DND-41 (cell line): Measurements from ENCODE around the gene PTOV1.

Source experiments
- ATAC-seq: fragments of 200-7000 bp; cut with Tn5 transposase; 3 replicates; pipeline ENCODE4 v1.9.1; 2021; ENCODE audit warnings: low read depth; ENCODE audit not compliant: insufficient read depth
- DNase-seq: peaks from one replicate; pipeline ENCODE4 v3.0.0-alpha.2; 2020
- H2AFZ ChIP-seq: 2 replicates; pipeline ENCODE4 v1.6.0; 2012; ENCODE audit warnings: low read depth, low read length
- H3K27ac ChIP-seq: 2 replicates; pipeline ENCODE4 v1.5.1; 2012; ENCODE audit warnings: low read length, inconsistent platforms
- H3K27me3 ChIP-seq: fragments of 200-600 bp; sonication (generic); 2 replicates; pipeline ENCODE4 v1.6.0; 2012; ENCODE audit warnings: low read length, mild to moderate bottlenecking, inconsistent platforms; ENCODE audit not compliant: insufficient read depth, poor library complexity
- H3K36me3 ChIP-seq: 2 replicates; pipeline ENCODE4 v1.5.1; 2012; ENCODE audit warnings: low read length, inconsistent platforms; ENCODE audit not compliant: insufficient read depth
- H3K4me1 ChIP-seq: 2 replicates; pipeline ENCODE4 v1.5.1; 2012; ENCODE audit warnings: mild to moderate bottlenecking, low read length; ENCODE audit not compliant: insufficient read depth
- H3K4me2 ChIP-seq: 2 replicates; pipeline ENCODE4 v1.6.0; 2012; ENCODE audit warnings: mild to moderate bottlenecking, moderate library complexity, low read length, inconsistent platforms; ENCODE audit not compliant: insufficient read depth
- H3K4me3 ChIP-seq, 2 experiments: fragments of 200-600 bp in 1 of 2; shearing (Covaris generic) in 1 of 2; 2 replicates each; pipeline ENCODE4 v1.5.1; 2012 to 2016; ENCODE audit warnings: inconsistent platforms in 2 of 2, low read length in 2 of 2, mild to moderate bottlenecking in 2 of 2, low read depth in 1 of 2, moderate library complexity in 1 of 2
- H3K79me2 ChIP-seq: 2 replicates; pipeline ENCODE4 v1.6.0; 2012; ENCODE audit warnings: low read length, inconsistent platforms; ENCODE audit not compliant: insufficient read depth
- H3K9ac ChIP-seq: 2 replicates; pipeline ENCODE4 v1.6.0; 2012; ENCODE audit warnings: low read depth, mild to moderate bottlenecking, inconsistent platforms, low read length, moderate library complexity
- H3K9me3 ChIP-seq: 2 replicates; pipeline ENCODE4 v1.5.1; 2012; ENCODE audit warnings: low read length, moderate library complexity, mild to moderate bottlenecking, inconsistent platforms; ENCODE audit not compliant: insufficient read depth, severe bottlenecking
- H4K20me1 ChIP-seq: 2 replicates; pipeline ENCODE4 v1.6.0; 2012; ENCODE audit warnings: low read length; ENCODE audit not compliant: insufficient read depth
- CTCF ChIP-seq: IDR thresholded peaks from 2 replicates; pipeline ENCODE4 v1.5.1; 2012; ENCODE audit warnings: borderline replicate concordance, low read length, moderate library complexity, mild to moderate bottlenecking; ENCODE audit not compliant: poor library complexity, severe bottlenecking; ENCODE audit errors: extremely low read depth
- EZH2 ChIP-seq: IDR thresholded peaks from 3 replicates; pipeline ENCODE4 v1.6.1; 2012; ENCODE audit warnings: borderline replicate concordance, low read depth, mild to moderate bottlenecking, moderate library complexity, low read length, inconsistent platforms; ENCODE audit not compliant: severe bottlenecking

PTOV1 gene

GRCh38 chr19:49863254-49863934, 12.4 kb downstream of the PTOV1 start:
- peaks cover 39% of the 10 kb centered on the region for H3K79me2 ChIP-seq
- H4K20me1 ChIP-seq, result peaks cover 67% of the 10 kb centered on the region
- ATAC-seq, result no peak
- no peak overlapping the region for H3K27ac ChIP-seq
- H3K27me3 ChIP-seq, result no peaks in the 10 kb centered on the region
- H3K4me3 ChIP-seq, result no peak overlapping the region
- no peak overlapping the region for H2AFZ ChIP-seq
- H3K9me3 ChIP-seq, result no peaks in the 10 kb centered on the region
- no peak for DNase-seq
- H3K9ac ChIP-seq, result no peak overlapping the region
- H3K36me3 ChIP-seq, result peaks cover 66% of the 10 kb centered on the region
- TF ChIP-seq CTCF, result no peak
- no peak for TF ChIP-seq EZH2
- no peak overlapping the region for H3K4me2 ChIP-seq
- H3K4me1 ChIP-seq, result peaks cover 41% of the 10 kb centered on the region

- H4K20me1 ChIP-seq, result peaks cover 62% of the 10 kb centered on the region
- H2AFZ ChIP-seq, result no peak overlapping the region
- H3K9me3 ChIP-seq, result no peaks in the 10 kb centered on the region
- H3K4me1 ChIP-seq, result peaks cover 47% of the 10 kb centered on the region
- no peak overlapping the region for H3K27ac ChIP-seq
- no peak overlapping the region for H3K4me3 ChIP-seq
- H3K36me3 ChIP-seq, result peaks cover 61% of the 10 kb centered on the region
- peaks cover 39% of the 10 kb centered on the region for H3K79me2 ChIP-seq
- TF ChIP-seq CTCF, result no peak
- TF ChIP-seq EZH2, result no peak
- DNase-seq (no peak), ATAC-seq (no peak)
- H3K4me2 ChIP-seq, result no peak overlapping the region
- no peaks in the 10 kb centered on the region for H3K27me3 ChIP-seq
- H3K9ac ChIP-seq, result no peak overlapping the region
Observed at GRCh38 chr19:49863935-49864320, 13.0 kb downstream of the PTOV1 start.

- no peak for TF ChIP-seq CTCF
- no peak for TF ChIP-seq EZH2
- H2AFZ ChIP-seq, result no peak overlapping the region
- no peak overlapping the region for H3K9ac ChIP-seq
- peaks cover 53% of the 10 kb centered on the region for H3K36me3 ChIP-seq
- H3K4me3 ChIP-seq, result no peak overlapping the region
- H3K9me3 ChIP-seq, result no peaks in the 10 kb centered on the region
- no peak overlapping the region for H3K27ac ChIP-seq
- DNase-seq (no peak), ATAC-seq (no peak)
- peak overlapping the region; percentile 15; the same call in 1 of the 2 replicates for H3K4me2 ChIP-seq
- H3K79me2 ChIP-seq, result peaks cover 39% of the 10 kb centered on the region
- no peaks in the 10 kb centered on the region for H3K27me3 ChIP-seq
- peaks cover 51% of the 10 kb centered on the region for H3K4me1 ChIP-seq
- peaks cover 54% of the 10 kb centered on the region for H4K20me1 ChIP-seq
Observed at GRCh38 chr19:49864890-49865289, 13.9 kb downstream of the PTOV1 start.
